Measurements from ENCODE around the gene ADAMTS5.

DNA sequence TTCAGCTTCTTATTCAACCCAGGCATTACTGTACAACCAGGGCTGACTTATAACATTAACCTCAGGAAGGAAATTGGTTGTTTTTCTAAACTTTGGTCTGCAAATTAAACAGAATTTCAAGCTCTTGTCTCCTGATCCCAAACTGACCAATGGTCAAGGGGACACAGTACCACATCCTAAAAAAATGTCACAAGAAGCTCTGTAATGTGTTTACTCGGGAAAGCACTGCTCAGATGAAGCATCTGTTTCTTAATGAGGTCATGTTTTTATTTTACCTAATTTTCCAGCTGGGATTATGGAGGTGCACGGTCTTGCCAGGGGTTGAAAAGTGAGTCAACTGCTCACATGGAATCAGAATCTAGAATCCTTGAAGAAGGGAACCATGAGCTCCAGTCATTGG is 18.7 kb downstream of the ADAMTS5 start:
- TF ChIP-seq EZH2 (IDR thresholded peaks at IDR 0.05; ENCODE audit: borderline replicate concordance, low read length) = no peak
- TF ChIP-seq, protein P1, sequence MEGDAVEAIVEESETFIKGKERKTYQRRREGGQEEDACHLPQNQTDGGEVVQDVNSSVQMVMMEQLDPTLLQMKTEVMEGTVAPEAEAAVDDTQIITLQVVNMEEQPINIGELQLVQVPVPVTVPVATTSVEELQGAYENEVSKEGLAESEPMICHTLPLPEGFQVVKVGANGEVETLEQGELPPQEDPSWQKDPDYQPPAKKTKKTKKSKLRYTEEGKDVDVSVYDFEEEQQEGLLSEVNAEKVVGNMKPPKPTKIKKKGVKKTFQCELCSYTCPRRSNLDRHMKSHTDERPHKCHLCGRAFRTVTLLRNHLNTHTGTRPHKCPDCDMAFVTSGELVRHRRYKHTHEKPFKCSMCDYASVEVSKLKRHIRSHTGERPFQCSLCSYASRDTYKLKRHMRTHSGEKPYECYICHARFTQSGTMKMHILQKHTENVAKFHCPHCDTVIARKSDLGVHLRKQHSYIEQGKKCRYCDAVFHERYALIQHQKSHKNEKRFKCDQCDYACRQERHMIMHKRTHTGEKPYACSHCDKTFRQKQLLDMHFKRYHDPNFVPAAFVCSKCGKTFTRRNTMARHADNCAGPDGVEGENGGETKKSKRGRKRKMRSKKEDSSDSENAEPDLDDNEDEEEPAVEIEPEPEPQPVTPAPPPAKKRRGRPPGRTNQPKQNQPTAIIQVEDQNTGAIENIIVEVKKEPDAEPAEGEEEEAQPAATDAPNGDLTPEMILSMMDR (IDR thresholded peaks at IDR 0.05; ENCODE audit: low read length) = no peak

Measured in OCI-LY1 (cell line).